WI38 (cell line): ENCODE results near the gene KCTD21.
A peak's percentile ranks its signal among the peaks of the same experiment; 100 is the strongest.
"Not testable (repeated sequence)": the region's sequence is repeated elsewhere in the genome, so short reads cannot be mapped to it uniquely, and the experiment has no call there.

Experiments
- H3K4me3 ChIP-seq: 2 replicates; pipeline ENCODE4 v1.5.1; 2011; ENCODE audit warnings: low read depth, mild to moderate bottlenecking, control low read depth, low read length
- TF ChIP-seq, protein P1 (sequence below): IDR thresholded peaks from 2 replicates; pipeline ENCODE4 v1.5.1; 2012; ENCODE audit warnings: low read depth, mild to moderate bottlenecking, control low read depth, low read length

KCTD21 gene

GRCh38 chr11:78188286-78189173, at the start of gene KCTD21, which contains the start of gene USP35:
TSS of gene KCTD21 (minus strand) at chr11:78188626. CDS start at chr11:78174554, 14,072 bp downstream.
TSS of gene USP35 (plus strand) at chr11:78188919. CDS start at chr11:78196246, 7,327 bp downstream.
- peak within 1 kb of the TSS; percentile 83 for H3K4me3 ChIP-seq
- TF ChIP-seq, protein P1, sequence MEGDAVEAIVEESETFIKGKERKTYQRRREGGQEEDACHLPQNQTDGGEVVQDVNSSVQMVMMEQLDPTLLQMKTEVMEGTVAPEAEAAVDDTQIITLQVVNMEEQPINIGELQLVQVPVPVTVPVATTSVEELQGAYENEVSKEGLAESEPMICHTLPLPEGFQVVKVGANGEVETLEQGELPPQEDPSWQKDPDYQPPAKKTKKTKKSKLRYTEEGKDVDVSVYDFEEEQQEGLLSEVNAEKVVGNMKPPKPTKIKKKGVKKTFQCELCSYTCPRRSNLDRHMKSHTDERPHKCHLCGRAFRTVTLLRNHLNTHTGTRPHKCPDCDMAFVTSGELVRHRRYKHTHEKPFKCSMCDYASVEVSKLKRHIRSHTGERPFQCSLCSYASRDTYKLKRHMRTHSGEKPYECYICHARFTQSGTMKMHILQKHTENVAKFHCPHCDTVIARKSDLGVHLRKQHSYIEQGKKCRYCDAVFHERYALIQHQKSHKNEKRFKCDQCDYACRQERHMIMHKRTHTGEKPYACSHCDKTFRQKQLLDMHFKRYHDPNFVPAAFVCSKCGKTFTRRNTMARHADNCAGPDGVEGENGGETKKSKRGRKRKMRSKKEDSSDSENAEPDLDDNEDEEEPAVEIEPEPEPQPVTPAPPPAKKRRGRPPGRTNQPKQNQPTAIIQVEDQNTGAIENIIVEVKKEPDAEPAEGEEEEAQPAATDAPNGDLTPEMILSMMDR, result no peak

GRCh38 chr11:78237293-78238046, 49.0 kb upstream of the KCTD21 start:
- H3K4me3 ChIP-seq, result no peak overlapping the region
- TF ChIP-seq, protein P1, result no peak

GRCh38 chr11:78234006-78234405, 45.6 kb upstream of the KCTD21 start:
- TF ChIP-seq, protein P1, result no peak
- H3K4me3 ChIP-seq, result no peak overlapping the region

GRCh38 chr11:78233046-78233445, 44.6 kb upstream of the KCTD21 start:
- H3K4me3 ChIP-seq, result not testable (repeated sequence)

DNA sequence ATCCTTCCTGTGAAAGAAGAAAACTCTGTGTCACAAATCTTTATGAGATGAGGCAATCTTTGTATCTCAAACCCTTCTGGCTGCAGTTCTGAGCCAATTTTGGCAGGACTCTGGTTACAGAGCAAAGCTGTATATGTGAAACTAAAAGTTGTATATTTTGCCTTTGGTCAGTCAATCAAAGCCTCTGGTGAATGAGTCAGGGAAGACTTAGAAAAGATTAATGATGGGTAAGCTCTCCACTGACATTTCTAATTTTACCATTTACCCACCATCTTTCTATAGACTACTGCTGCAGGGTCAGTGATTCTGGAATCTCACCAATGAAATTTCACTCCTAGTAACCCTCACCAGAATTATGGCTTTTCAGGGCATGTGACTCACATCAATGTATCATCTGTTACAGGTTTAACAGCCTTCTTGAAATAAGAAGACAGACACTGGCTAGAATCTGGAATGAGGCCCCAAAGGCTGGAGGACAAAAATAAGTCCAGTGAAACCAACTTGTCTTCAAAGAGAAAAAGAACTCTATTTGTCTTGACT, 43.6 kb upstream of the KCTD21 start:
- TF ChIP-seq, protein P1, result no peak
- H3K4me3 ChIP-seq, result no peak overlapping the region

GRCh38 chr11:78230161-78230877, 41.9 kb upstream of the KCTD21 start:
- TF ChIP-seq, protein P1, result no peak
- no peak overlapping the region for H3K4me3 ChIP-seq

- TF ChIP-seq, protein P1, result no peak
- H3K4me3 ChIP-seq, result no peak overlapping the region
Observed at GRCh38 chr11:78229106-78229505, 40.7 kb upstream of the KCTD21 start.
